Islet precursor cell (in vitro differentiated cells): ENCODE results near the gene HPF1.

Experiments used
- DNase-seq: peaks from one replicate; pipeline ENCODE4 v3.0.0-alpha.2; 2018

Gene HPF1

GRCh38 chr4:169730564-169730963 is 27.2 kb downstream of the HPF1 start:
- peak; percentile 58 for DNase-seq

DNA sequence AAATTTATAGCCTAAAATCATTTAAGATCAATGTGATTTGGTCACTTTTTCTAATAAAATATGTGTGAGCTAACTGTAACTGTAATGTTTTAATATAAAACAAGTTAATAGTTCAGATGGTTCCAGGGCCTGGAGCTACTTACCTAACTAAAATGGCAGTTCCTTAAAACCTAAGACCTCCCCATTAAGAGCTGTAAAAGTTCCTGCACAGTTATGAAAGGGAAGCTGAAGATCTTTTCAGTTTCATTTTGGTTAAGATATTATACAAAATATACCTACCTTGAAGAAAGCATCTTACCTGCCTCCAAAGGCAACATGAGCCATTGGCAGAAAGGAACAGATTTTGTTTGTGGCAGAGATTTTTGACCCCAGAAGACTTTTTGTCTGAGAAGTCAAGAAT is 30.1 kb downstream of the HPF1 start:
- DNase-seq, result no peak

- DNase-seq, result no peak
These were observed 33.5 kb downstream of the HPF1 start for GRCh38 chr4:169724260-169724659.

DNA sequence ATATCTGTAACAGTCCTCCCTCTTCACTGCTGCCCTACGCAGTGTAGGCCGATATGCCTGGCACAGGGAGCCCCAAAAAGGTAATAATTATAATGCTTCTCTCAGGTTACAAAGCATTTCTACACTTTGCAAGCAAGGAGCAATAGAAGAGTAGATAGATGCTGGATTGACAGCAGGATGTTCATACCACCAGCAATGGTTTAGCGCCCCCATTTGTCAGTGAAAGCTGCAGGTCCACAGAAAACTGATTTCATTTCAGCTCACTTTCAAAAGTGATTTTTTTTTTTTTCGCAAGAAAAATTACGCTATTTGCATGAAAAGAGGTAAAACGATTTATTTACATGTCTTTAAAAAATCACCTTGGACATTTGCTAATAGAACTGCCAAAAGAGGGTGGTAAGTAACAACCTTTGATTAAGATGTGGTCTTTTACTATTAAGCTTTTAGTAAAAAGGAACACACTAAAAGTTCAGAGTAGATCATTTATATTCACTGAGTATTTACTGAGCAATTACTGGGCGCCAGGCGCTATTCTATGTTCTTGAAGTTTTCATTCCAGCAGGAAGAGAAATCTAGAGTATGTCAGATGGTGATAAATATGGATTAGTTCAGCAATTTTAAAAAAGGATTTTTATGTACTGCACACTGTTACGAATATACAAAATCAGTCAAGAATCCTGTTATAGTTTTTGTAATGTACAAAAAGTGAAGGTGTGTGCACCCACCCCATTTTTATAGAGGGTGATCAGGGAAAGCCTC is 34.4 kb downstream of the HPF1 start:
- no peak for DNase-seq

- no peak for DNase-seq
These were observed 37.2 kb downstream of the HPF1 start for GRCh38 chr4:169720529-169720928.

- no peak for DNase-seq
These were observed 41.1 kb downstream of the HPF1 start for GRCh38 chr4:169716677-169717076.

- DNase-seq, result no peak
These were observed 41.9 kb downstream of the HPF1 start for GRCh38 chr4:169715826-169716225.

DNA sequence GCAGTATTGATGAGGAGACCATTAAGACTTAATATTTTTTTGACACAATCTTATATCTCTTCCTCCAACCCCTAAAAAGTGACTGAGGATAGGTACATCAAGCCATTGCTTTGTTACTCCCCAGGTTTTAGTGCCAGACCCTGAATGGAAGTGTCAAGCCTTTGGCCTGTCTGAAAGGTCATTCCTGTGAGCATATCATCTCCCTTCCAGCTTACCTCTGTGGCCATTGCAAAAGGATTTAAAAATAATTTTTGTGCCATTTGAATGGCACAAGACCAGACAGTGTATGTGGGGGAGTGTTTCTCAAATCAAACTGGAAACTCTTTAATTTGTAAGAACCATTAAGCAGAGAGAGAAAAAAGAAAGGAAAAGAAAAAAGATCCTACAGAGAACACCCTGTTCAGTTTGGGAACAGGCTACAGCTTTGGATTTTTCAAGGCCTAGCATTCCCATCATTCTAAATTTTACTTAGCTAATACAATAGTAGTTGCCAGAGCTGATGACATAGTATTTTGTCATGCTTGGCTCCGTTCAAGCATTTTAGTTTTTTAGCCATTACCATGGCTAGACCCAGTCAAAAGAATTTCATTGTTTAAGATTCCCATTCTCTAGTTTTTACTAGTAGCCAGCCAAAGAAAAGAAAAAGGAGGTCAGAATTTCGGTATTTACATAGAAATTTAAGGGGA is 49.6 kb downstream of the HPF1 start:
- no peak for DNase-seq

- DNase-seq, result no peak
These were observed 59.4 kb downstream of the HPF1 start for GRCh38 chr4:169698331-169698730.

DNA sequence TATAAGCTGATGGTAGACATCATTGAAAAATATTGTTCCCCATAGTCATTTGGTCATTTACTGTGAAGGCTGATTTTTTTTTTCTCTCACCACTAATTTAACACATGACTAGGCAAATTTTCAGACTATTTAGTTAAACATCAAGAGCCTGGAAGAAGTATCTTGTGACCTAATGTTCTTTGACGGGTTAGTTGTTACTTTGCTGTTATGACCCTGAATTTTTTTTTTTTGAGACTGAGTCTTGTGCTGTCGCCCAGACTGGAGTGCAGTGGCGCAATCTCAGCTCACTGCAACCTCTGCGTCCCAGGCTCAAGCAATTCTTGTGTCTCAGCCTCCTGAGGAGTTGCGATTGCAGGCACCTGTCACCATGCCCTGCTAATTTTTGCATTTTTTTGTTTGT is 67.0 kb downstream of the HPF1 start:
- no peak for DNase-seq

DNA sequence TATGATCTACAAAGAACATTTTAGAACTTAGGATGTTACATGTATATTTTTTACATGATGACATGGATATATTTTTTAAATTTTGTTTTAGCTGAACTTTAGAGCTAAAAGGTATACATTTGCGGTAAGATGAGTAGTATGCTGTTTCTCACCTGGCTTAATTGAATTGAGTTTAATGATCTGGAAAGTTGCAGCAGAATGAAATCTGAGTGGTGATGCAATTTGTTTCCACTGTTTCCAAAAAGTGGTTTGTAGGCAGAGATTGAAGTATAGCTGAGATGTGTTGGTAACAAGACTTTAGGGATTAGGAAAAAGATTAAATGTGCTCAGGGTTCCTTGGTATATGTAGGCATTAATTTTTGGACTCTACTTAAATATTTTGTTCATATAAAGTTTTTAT is 68.1 kb downstream of the HPF1 start:
- DNase-seq, result no peak

- no peak for DNase-seq
These were observed 75.2 kb downstream of the HPF1 start for GRCh38 chr4:169682372-169683047.
